OCI-M2 (cell line): ENCODE measurements around the gene DKK3.

Experiments
- DNase-seq: peaks from one replicate; lab custom pipeline; 2025; ENCODE audit not compliant: unreplicated experiment; lab: John Stamatoyannopoulos, UW

The DKK3 gene

DNA sequence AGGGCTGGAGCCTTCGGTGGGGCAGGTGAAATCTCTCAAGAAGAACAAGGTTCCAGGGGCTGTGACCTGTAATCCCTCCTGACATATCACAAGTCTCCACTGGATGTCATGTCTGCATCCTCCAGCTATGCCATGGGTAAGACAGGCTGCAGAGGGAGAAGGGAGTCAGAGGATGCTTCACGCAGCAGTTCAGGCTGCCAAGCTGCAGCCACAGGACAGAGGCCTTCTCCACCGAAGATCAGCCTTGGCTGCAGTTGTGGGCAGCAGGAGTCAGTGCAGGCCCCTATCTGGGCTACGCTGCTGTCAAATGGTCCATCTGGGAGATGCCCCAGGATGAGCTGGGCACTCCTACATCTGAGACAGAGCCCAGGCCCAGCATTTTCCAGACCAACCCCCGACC lies 25.0 kb downstream of the DKK3 start:
- DNase-seq: no peak

- DNase-seq: no peak
Observed at GRCh38 chr11:11982975-11983374, 25.5 kb downstream of the DKK3 start.

DNA sequence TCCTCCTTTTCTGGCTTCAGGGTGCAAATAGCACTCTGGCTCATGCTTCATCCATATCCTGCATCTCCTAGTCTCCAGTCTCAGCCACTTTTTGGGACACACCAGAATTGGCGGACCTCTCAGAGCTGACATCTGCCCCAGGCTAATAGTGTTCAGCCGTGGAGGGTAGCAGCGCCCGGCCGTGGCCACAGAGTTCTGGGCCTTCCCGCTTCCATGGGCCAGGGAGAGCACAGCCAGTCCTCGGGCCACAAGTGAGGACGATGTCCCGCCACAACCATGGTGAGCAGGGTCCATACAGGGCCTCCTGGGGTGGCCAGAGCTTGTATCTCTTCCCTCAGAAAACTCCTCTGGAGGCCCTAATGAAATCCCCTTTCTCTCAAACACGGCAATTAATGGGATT lies 26.0 kb downstream of the DKK3 start:
- no peak for DNase-seq

- DNase-seq: no peak
Observed at GRCh38 chr11:11981840-11982239, 26.6 kb downstream of the DKK3 start.

DNA sequence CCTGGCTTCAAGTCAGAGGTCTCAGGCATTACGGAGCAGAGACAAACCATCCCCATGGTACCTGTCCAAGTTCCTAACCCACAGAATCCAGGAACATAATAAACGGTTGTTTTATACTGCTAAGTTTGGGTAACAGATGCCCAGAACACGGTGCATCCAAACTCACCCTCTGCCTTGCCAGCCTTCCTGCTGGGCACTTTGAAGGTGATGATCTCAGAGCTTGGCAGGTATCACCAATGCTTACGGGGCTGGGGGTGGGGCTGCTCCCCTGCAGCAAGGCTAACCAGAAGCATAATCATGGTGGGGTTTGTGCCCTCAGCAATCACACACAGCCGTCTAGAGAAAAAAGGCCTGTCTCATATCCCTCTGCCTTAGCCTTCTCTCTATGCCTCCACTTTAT lies 27.1 kb downstream of the DKK3 start:
- DNase-seq: no peak

DNA sequence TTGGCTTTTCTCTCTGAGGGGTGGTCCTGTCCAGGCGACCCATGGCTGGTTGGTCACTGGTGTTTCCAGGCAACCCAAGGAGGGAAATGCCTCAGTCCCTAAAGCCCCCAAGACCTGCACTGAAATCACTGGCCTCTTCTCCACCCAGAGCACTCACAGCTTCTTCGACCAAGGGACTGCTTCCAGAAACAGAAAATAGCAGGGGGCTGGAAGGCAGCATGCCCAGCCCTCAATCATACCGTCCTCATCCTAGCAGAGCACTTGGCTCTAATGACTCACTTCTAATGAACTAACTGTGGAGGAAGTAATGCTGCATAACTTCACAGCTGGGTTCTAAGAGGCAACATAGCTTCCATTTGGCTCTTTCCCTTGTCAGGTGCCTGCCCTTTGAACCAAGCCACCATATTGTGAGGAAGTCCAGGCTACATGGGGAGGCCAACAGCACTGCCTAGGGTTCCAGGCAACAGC lies 27.6 kb downstream of the DKK3 start:
- no peak for DNase-seq

- no peak for DNase-seq
Observed at GRCh38 chr11:11980200-11980599, 28.2 kb downstream of the DKK3 start.

DNA sequence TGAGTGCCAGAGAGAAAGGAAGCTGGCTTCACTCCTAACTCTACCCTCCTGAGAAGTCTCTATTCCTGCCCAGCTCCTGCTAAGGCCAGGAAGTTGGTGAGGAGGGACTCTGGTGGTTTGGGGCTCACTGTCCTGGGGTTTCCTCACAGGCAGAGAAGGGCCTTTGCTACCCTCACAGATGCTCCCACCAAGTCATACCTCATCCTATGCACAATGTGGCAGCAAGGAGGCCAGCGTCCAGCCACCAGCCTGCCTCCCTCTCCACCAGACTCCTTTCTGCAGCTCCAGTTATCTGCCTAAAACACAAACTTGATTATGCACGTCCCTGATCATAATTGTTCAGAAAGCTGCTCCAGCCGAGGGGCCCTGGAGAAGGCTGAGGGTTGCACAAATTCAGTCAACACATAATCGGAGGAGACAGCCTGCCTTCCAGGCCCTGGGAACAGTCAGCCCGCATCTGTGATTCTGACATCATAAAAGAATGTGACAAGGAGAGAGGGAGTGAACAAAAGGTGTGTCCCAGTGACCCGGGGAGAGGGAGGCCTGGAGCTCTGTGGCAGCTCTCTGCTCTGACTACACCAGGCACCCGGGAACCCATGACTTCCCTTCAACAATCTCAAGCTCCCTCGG lies 28.8 kb downstream of the DKK3 start:
- no peak for DNase-seq

DNA sequence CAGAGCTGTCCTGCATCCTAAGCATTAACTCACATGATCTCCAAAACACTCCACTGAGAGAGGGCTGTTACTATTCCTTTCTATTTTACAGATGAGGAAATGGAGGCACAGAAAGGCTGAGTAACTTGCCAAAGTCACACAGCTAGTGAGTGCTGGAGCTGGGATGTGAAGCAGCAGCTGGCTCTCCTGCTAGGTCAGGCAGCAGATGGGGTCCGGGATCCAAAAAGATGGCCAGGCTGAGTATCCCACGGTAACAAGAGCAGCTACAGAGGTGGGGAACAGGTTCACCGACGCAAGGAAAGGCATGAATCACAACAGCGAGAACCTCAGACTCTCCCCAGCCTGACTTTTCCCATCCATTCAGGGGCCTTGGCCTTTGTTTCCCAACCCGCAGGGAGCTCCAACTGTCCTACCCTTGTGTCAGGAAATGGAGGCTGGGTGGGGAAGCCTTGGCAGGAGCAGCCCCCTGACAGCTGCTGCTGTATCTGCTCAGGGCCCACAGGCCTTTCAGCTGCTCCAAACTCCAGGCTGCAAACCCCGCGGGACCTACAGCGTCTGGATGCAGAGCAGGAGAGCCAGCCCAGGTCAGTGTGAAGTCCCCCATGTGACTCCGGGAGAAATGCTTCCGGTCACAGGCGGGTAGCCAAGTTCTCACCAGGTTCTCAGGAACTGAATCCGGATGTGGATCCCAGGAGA lies 29.5 kb downstream of the DKK3 start:
- no peak for DNase-seq

GRCh38 chr11:11978098-11978637 lies 30.3 kb downstream of the DKK3 start:
- DNase-seq: no peak

GRCh38 chr11:11977206-11977938 lies 31.1 kb downstream of the DKK3 start:
- no peak for DNase-seq

DNA sequence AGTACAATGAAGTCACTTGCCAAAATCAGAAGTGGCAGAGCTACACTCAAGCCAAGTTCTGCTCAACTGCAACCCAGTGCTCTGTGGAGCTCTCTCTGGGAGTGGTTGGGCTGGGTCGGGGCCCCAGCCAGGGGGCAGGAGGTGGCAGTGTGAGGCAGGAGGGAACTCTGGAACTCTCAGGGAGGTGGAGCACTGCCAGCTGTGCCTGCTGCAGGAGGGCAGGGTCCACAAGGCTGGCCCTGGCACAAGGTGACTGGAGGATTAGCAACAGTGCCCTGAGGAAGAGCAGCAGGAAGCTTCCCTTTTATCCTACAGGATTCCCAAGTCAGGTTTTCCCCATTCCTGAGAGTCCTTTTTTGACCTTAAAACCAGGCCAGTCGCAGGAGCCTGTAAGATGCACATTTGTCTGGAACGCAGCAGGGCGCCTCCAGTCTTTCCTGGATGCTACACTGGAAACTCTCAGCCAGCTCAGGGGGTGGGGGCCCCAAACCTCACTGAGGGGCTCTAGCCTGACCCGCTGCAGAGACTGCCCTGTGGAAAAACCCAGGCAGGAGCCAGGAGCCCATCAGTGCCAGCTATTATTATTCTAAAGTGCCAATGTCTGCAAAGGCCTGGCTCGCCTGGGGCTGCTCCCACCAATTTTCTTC lies 31.8 kb downstream of the DKK3 start:
- DNase-seq: no peak

- DNase-seq: no peak
Observed at GRCh38 chr11:11975201-11976092, 33.0 kb downstream of the DKK3 start.

- no peak for DNase-seq
Observed at GRCh38 chr11:11973866-11974265, 34.6 kb downstream of the DKK3 start.

DNA sequence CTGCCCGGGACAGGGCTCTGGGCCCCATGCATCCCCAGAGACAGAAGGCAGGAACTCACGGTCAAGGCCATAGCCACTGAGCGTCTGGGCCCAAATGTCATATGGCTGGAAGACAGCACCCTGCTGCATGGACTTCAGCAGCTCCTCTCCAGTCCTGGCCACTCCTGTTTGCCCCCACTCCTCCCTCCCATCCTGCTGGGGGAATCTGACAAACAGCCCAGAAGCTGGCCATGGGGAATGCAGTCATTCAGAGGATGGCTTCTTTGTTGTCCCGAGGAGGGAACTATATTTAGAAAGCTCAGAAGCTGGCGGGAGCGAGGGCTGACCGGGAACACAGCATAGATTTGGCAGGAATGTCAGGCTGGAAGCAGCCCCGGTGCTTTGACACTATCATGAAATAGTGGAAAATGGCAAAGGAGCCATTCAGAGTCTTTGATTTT lies 35.0 kb downstream of the DKK3 start:
- no peak for DNase-seq

- no peak for DNase-seq
Observed at GRCh38 chr11:11972730-11973341, 35.6 kb downstream of the DKK3 start.

- DNase-seq: no peak
Observed at GRCh38 chr11:11971906-11972547, 36.4 kb downstream of the DKK3 start.

DNA sequence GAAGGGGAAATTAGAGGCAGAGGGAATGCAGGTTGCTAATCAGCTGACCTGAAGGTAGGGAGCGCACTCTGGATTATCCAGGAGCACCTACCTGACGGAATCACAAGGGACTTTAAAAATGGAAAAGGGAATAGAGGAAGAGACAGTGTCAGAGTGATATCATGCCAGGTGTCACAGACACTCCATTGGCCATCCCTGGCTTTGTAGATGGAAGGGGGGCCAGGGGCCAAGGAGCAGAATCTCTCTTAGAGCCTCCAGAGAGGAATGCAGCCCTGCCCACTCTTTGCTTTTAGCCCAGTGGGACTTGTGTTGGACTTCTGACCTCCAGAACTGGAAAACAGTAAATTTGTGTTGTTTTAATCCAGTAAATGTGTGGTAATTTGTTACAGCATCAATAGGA lies 37.9 kb downstream of the DKK3 start:
- no peak for DNase-seq
